ENCODE results near the gene ARF4. TPM values are rescaled to one million over a fixed set of nuclear protein-coding genes. Genes with fewer than 3 reads are reported as not detected.

Gene ARF4
- total RNA-seq, 1 experiment from 2014 or later, result 605 TPM

- no peak for DNase-seq (ENCODE audit: low read depth)
These were observed 19.3 kb downstream of the ARF4 start for GRCh38 chr3:57577801-57578200.

GRCh38 chr3:57575966-57576626 lies 21.0 kb downstream of the ARF4 start:
- DNase-seq (ENCODE audit: low read depth), result no peak

- DNase-seq (ENCODE audit: low read depth), result no peak
These were observed 25.0 kb downstream of the ARF4 start for GRCh38 chr3:57572096-57572495.

- no peak for DNase-seq (ENCODE audit: low read depth)
These were observed 26.3 kb downstream of the ARF4 start for GRCh38 chr3:57570878-57571277.

GRCh38 chr3:57569859-57570450 lies 27.2 kb downstream of the ARF4 start:
- DNase-seq (ENCODE audit: low read depth), result no peak

GRCh38 chr3:57559526-57559925 lies 37.6 kb downstream of the ARF4 start:
- DNase-seq (ENCODE audit: low read depth), result peak; percentile 54

GRCh38 chr3:57557085-57557537 lies 40.0 kb downstream of the ARF4 start:
- DNase-seq (ENCODE audit: low read depth), result peak; percentile 58

GRCh38 chr3:57556459-57557084 lies 40.6 kb downstream of the ARF4 start:
- DNase-seq (ENCODE audit: low read depth), result peak; percentile 36

GRCh38 chr3:57555738-57556458 lies 41.2 kb downstream of the ARF4 start, which contains the start of gene PDE12:
PDE12 (plus strand) TSS chr3:57556274; CDS start chr3:57556380, 106 bp downstream.
- peak; percentile 87 for DNase-seq (ENCODE audit: low read depth)

- DNase-seq (ENCODE audit: low read depth), result no peak
These were observed 41.8 kb downstream of the ARF4 start for GRCh38 chr3:57555306-57555705.

GRCh38 chr3:57546616-57547015 lies 50.5 kb downstream of the ARF4 start:
- no peak for DNase-seq (ENCODE audit: low read depth)

GRCh38 chr3:57545636-57546268 lies 51.4 kb downstream of the ARF4 start:
- no peak for DNase-seq (ENCODE audit: low read depth)

GRCh38 chr3:57544181-57545125 lies 52.7 kb downstream of the ARF4 start, which contains the start of gene DNAH12:
DNAH12 (minus strand) TSS chr3:57544344; CDS start chr3:57542870, 1,474 bp downstream.
- DNase-seq (ENCODE audit: low read depth), result peak; percentile 70

- no peak for DNase-seq (ENCODE audit: low read depth)
These were observed 58.7 kb downstream of the ARF4 start for GRCh38 chr3:57538465-57538864.

GRCh38 chr3:57530071-57530608 lies 67.0 kb downstream of the ARF4 start:
- DNase-seq (ENCODE audit: low read depth), result no peak

Other genes starting within 250 kb of the ARF4 start
- gene DNAH12, start 53.0 kb downstream of the ARF4 start, total RNA-seq (2014; rRNA removed; shearing (Covaris generic)), result 0.02 and 0.47 TPM in 2 replicates
- gene PDE12, start 41.1 kb downstream of the ARF4 start, total RNA-seq (2014; rRNA removed; shearing (Covaris generic)), result 6.5 and 13.8 TPM in 2 replicates
- gene DENND6A, start 95.7 kb upstream of the ARF4 start, total RNA-seq (2014; rRNA removed; shearing (Covaris generic)), result 10.0 and 19.2 TPM in 2 replicates
- gene SLMAP, start 159.0 kb upstream of the ARF4 start, total RNA-seq (2014; rRNA removed; shearing (Covaris generic)), result 26.1 and 31.2 TPM in 2 replicates

All from M059J (cell line).